Keratinocyte (primary cell): ENCODE data around the gene CIB4. TPM values are rescaled to one million over a fixed set of nuclear protein-coding genes. Genes with fewer than 3 reads are reported as not detected.

Experiments
- DNase-seq: peaks from one replicate; pipeline ENCODE4 v3.0.0-alpha.2; 2011; ENCODE audit warnings: low read depth, missing footprints, low spot score
- FAIRE-seq: peaks from 2 replicates; lab custom pipeline; 2011; peaks lifted over from hg19 to GRCh38; lab: Jason Lieb, UNC
- H2AFZ ChIP-seq: 2 replicates; pipeline ENCODE4 v1.6.0; 2012; ENCODE audit warnings: low read length, control low read depth, inconsistent platforms; ENCODE audit not compliant: control insufficient read depth
- H3K27ac ChIP-seq: 2 replicates; pipeline ENCODE4 v1.5.1; 2011; ENCODE audit warnings: low read length; ENCODE audit not compliant: control insufficient read depth, insufficient read depth
- H3K27me3 ChIP-seq: 3 replicates; pipeline ENCODE4 v1.6.0; 2011; ENCODE audit warnings: low read length; ENCODE audit not compliant: control insufficient read depth, insufficient read depth; ENCODE audit errors: extremely low read depth
- H3K36me3 ChIP-seq, 2 experiments: 2 replicates in 1 of 2; 3 replicates in 1 of 2; pipeline ENCODE4 v1.5.1; 2011; ENCODE audit warnings: low read length in 2 of 2, mild to moderate bottlenecking in 1 of 2; ENCODE audit not compliant: control insufficient read depth in 2 of 2, insufficient read depth in 2 of 2; ENCODE audit errors: extremely low read depth in 1 of 2
- H3K4me1 ChIP-seq: 3 replicates; pipeline ENCODE4 v1.5.1; 2011; ENCODE audit warnings: low read length; ENCODE audit not compliant: control insufficient read depth, insufficient read depth; ENCODE audit errors: extremely low read depth
- H3K4me2 ChIP-seq: 3 replicates; pipeline ENCODE4 v1.6.0; 2011; ENCODE audit warnings: low read depth, low read length; ENCODE audit not compliant: control insufficient read depth, insufficient read depth; ENCODE audit errors: extremely low read depth
- H3K4me3 ChIP-seq, 3 experiments: fragments of 200-600 bp in 1 of 3; sonication (generic) in 1 of 3; 2 replicates in 2 of 3; 3 replicates in 1 of 3; pipeline ENCODE4 v1.5.1; 2011 to 2016; ENCODE audit warnings: low read length in 3 of 3, mild to moderate bottlenecking in 3 of 3, control low read depth in 2 of 3, inconsistent platforms in 1 of 3, low read depth in 1 of 3, mixed read lengths in 1 of 3, mixed run types in 1 of 3, moderate library complexity in 1 of 3; ENCODE audit not compliant: control insufficient read depth in 2 of 3, insufficient read depth in 2 of 3; ENCODE audit errors: extremely low read depth in 1 of 3
- H3K79me2 ChIP-seq: 2 replicates; pipeline ENCODE4 v1.6.0; 2012; ENCODE audit warnings: low read length; ENCODE audit not compliant: control insufficient read depth, insufficient read depth
- H3K9ac ChIP-seq: 3 replicates; pipeline ENCODE4 v1.6.0; 2011; ENCODE audit warnings: low read length; ENCODE audit not compliant: control insufficient read depth, insufficient read depth; ENCODE audit errors: extremely low read depth
- H3K9me1 ChIP-seq: 3 replicates; pipeline ENCODE4 v1.6.0; 2011; ENCODE audit warnings: low read length; ENCODE audit not compliant: control insufficient read depth, insufficient read depth; ENCODE audit errors: extremely low read depth
- H3K9me3 ChIP-seq: 2 replicates; pipeline ENCODE4 v1.5.1; 2012; ENCODE audit warnings: low read depth, low read length; ENCODE audit not compliant: control insufficient read depth
- H4K20me1 ChIP-seq: 3 replicates; pipeline ENCODE4 v1.6.0; 2011; ENCODE audit warnings: low read length; ENCODE audit not compliant: control insufficient read depth, insufficient read depth; ENCODE audit errors: extremely low read depth
- CTCF ChIP-seq, 3 experiments: IDR thresholded peaks in 1 of 3; conservative IDR thresholded peaks in 1 of 3; optimal IDR thresholded peaks in 1 of 3; 2 replicates in 2 of 3; 3 replicates in 1 of 3; pipeline versions ENCODE3 to v1.5.1; 2011; ENCODE audit warnings: low read length in 3 of 3, mild to moderate bottlenecking in 3 of 3, moderate library complexity in 2 of 3, control low read depth in 1 of 3, inconsistent platforms in 1 of 3; ENCODE audit not compliant: insufficient read depth in 2 of 3; ENCODE audit errors: extremely low read depth in 1 of 3
- EZH2 ChIP-seq: IDR thresholded peaks from one replicate; pipeline ENCODE4 v1.6.1; 2012; ENCODE audit warnings: inconsistent platforms, mild to moderate bottlenecking, low read length, moderate library complexity
- dilution Hi-C: fragments of 300-500 bp; cut with MboI; formaldehyde crosslinking; loops from one replicate; pipeline ENCODE4 v1.7.0; 2020; ENCODE audit warnings: low sequenced_read_pairs; ENCODE audit not compliant: extremely low pct_ligation_motif_present
- polyA plus RNA-seq, 5 experiments: library from polyadenylated mRNA; depleted of rRNA in 3 of 5; stranded (reverse) in 3 of 5; stranded (forward) in 1 of 5; unstranded in 1 of 5; fragments of >200 nt; gene quantifications; 1 replicate in 1 of 5; 2 replicates in 3 of 5; 3 replicates in 1 of 5; pipeline versions ENCODE4 v1.2.1 to v1.2.3, GENCODE V29; 2011 to 2012; ENCODE audit warnings: missing spikeins in 2 of 5, low read depth in 1 of 5, low replicate concordance in 1 of 5

Gene CIB4
- polyA plus RNA-seq, 1 donor (not counting 4 experiments of a cell fraction or from before 2014, with no cell fraction given) = not detected

- H3K4me1 ChIP-seq = no peaks in the 10 kb centered on the region
- no peak for TF ChIP-seq CTCF (optimal IDR thresholded peaks at IDR 0.05 in 1 of 3, IDR thresholded peaks at IDR 0.05 in 1 of 3, conservative IDR thresholded peaks at IDR 0.05 in 1 of 3; ENCODE audit: extremely low read depth in 1 of 3, insufficient read depth in 2 of 3, low read length in 3 of 3)
- no peak for TF ChIP-seq EZH2
- no peak overlapping the region for H2AFZ ChIP-seq
- H3K4me2 ChIP-seq = no peak overlapping the region
- no peak overlapping the region for H3K9ac ChIP-seq
- no peaks in the 10 kb centered on the region for H4K20me1 ChIP-seq
- H3K4me3 ChIP-seq = no peak overlapping the region
- H3K27ac ChIP-seq = no peak overlapping the region
- H3K79me2 ChIP-seq = no peaks in the 10 kb centered on the region
- dilution Hi-C loops = no loop called here
- no peaks in the 10 kb centered on the region for H3K9me3 ChIP-seq
- no peaks in the 10 kb centered on the region for H3K9me1 ChIP-seq
- no peaks in the 10 kb centered on the region for H3K36me3 ChIP-seq
- H3K27me3 ChIP-seq = peaks cover 42% of the 10 kb centered on the region
- DNase-seq = no peak
- no peak for FAIRE-seq
Measured at GRCh38 chr2:26670931-26671460, 29.8 kb upstream of the CIB4 start.

- TF ChIP-seq CTCF (optimal IDR thresholded peaks at IDR 0.05 in 1 of 3, IDR thresholded peaks at IDR 0.05 in 1 of 3, conservative IDR thresholded peaks at IDR 0.05 in 1 of 3; ENCODE audit: extremely low read depth in 1 of 3, insufficient read depth in 2 of 3, low read length in 3 of 3) (no peak), EZH2 (no peak)
- Histone ChIP-seq H4K20me1 (no peaks in the 10 kb centered on the region), H3K4me2 (no peak overlapping the region), H3K4me3 (no peak overlapping the region), H3K9me1 (no peaks in the 10 kb centered on the region), H3K79me2 (no peaks in the 10 kb centered on the region), H3K4me1 (no peaks in the 10 kb centered on the region), H3K9me3 (no peaks in the 10 kb centered on the region), H3K27ac (no peak overlapping the region), H2AFZ (no peak overlapping the region), H3K36me3 (no peaks in the 10 kb centered on the region), H3K9ac (no peak overlapping the region), H3K27me3 (peaks cover 41% of the 10 kb centered on the region)
- DNase-seq = no peak
- no peak for FAIRE-seq
- dilution Hi-C loops = no loop called here
Measured at GRCh38 chr2:26670171-26670570, 29.0 kb upstream of the CIB4 start.
